Pulmonary artery endothelial cell (primary cell): ENCODE results near the gene C1QTNF1. TPM values are rescaled to one million over a fixed set of nuclear protein-coding genes. Genes with fewer than 3 reads are reported as not detected.
A peak's percentile ranks its signal among the peaks of the same experiment; 100 is the strongest.
"Not testable (repeated sequence)": the region's sequence is repeated elsewhere in the genome, so short reads cannot be mapped to it uniquely, and the experiment has no call there.

Source experiments
- DNase-seq: peaks from one replicate; pipeline ENCODE4 v3.0.0-alpha.2; 2011; ENCODE audit warnings: low read depth, low spot score
- total RNA-seq: library from RNA; depleted of rRNA; stranded (reverse); fragments of >200 nt; gene quantifications from 2 replicates; pipeline ENCODE4 v1.2.3, GENCODE V29; 2014

Gene C1QTNF1
- total RNA-seq, 1 donor from 2014 or later = 10.7 TPM

DNA sequence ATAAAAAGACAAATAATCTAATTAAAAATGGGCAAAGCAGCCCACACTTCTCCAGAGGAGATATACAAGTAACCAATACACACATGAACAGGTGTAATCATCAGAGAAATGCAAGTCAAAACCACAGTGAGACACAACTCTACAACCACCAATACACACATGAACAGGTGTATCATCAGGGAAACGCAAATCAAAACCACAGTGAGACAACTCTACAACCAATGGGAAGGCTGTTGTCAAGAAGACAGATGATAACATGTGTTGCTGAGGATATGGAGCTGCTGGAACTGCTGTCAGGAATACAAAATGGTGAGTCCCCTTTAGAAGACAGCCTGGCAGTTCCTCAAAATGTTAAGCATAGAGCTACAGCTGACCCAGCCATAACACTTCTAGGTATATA lies 28.2 kb downstream of the C1QTNF1 start:
- no peak for DNase-seq

DNA sequence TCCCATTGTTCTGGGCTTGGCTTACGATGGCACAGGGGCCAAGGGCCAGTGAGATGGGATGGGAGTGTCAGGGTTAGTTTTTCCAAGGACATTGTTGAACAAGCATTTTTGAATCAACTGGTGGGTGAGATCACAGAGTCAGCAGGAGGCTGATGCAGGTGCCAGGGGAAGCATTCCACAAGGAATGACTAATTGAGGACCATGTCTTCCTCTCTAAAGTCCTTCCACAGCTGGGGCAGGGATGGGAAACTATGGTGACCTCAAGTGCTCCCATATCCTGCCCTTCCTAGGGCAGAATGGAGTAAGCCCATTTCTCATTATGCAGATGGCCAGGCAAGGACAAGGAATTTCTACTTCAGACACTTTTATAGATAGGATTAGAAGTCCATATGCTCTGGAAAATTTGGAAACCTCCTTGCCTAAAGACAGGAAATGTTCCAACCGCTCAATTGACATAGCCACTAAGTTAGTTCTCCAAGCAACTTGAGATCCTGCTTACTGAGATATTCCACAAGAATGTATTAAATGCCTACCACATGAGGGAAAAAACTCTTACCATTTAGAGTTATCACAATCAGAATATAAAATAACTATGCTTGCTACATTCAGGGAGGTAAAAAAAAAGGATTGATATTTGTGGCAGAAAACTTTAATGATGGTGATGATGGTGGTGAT lies 29.4 kb downstream of the C1QTNF1 start:
- peak; percentile 15 for DNase-seq

GRCh38 chr17:79054200-79054960 lies 30.4 kb downstream of the C1QTNF1 start:
- DNase-seq = no peak

DNA sequence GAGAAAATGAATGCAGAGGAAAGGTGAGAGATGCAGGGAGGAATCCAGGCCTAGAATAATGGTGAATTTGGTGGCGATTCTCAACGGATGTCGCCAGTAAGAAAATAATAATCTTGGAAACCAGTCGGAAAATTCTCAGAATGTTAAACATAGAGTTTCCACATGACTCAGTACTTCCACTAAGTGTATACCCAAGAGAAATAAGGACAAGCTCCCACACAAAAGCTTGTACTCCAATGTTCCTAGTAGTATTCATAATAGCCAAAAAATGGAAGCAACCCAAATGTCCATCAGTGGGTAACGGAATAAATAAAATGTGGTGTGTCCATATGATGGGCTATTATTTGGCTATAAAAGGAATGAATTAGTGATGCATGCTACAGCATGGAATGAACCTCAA lies 31.2 kb downstream of the C1QTNF1 start:
- no peak for DNase-seq

DNA sequence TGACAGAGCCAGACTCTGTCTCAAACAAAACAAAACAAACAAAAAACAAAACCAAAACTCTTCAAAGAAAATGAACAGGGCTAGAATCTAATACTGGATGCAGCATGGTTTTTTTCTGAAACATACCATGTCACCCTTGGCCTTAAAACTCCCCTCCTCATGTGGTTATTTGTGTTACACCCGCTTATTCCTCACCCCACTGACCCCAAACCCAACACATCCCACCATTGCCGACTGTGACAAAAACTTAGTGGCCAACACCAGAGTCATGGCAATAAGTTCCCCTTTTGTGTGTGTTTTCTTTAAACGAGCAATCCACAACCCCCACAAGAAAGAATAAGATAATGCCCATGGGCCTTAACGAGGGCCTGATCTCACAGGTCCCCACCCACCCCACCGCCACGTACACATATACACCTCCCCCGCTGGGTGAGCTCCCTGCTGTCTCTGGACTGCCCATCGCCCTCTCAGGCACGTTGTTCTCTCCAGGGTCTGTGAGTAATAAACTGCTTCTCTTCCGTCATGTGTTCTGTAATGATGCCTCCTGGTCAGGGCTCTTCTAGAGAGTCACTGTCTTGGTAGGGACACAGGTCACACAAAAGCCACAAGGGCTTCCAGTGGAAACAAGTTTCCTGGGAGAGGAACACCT lies 33.9 kb downstream of the C1QTNF1 start:
- no peak for DNase-seq

- DNase-seq = no peak
Measured at GRCh38 chr17:79062691-79063090, 38.7 kb downstream of the C1QTNF1 start.

DNA sequence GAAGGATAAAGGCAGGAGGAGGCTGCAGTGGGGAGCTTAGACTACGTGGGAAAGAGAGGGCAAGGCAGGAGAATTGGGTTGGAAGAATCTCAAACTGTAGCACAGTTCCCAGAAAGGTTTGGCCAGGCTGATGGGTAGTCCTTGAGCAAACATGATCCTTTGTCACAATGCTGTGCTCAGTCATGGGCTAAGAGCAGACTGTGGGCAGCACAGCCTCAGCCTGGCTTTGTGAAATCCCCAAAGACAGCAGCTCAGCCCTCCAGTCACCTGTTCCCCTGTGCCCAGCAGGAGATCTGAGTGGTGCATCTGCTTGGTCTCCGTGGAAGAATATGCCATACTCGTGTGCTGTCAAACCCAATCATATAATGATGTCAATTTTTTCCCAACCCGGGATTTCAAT lies 40.1 kb downstream of the C1QTNF1 start:
- DNase-seq = no peak

DNA sequence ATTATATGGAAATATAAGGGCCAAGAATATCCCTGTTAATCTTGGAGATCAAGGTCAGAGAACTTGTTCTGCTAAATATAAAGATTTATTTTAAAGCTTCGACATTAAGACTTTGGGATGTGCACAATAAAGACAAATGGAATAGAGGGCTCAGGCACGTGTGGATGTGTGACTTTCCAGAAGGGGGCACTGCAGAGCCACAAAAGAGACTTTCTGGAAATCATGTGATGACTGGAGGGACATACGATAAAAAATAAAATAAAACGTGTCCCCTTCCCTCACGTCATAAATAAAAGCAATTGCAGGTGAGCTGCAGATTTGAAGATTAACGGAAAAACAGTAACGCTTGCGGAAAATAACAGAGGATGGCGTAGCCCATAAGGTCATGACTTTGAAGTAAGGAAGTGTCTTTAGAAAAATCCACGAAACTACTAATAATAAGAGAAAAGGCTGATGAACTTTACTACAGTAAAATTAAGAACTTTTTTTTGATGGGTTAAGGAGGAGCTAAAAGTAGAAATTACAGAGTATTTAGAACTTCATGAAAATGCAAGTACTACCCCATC lies 41.2 kb downstream of the C1QTNF1 start:
- no peak for DNase-seq

GRCh38 chr17:79066963-79067362 lies 43.0 kb downstream of the C1QTNF1 start:
- DNase-seq = no peak

- no peak for DNase-seq
Measured at GRCh38 chr17:79070266-79070880, 46.4 kb downstream of the C1QTNF1 start.

GRCh38 chr17:79071161-79071740 lies 47.3 kb downstream of the C1QTNF1 start:
- no peak for DNase-seq

DNA sequence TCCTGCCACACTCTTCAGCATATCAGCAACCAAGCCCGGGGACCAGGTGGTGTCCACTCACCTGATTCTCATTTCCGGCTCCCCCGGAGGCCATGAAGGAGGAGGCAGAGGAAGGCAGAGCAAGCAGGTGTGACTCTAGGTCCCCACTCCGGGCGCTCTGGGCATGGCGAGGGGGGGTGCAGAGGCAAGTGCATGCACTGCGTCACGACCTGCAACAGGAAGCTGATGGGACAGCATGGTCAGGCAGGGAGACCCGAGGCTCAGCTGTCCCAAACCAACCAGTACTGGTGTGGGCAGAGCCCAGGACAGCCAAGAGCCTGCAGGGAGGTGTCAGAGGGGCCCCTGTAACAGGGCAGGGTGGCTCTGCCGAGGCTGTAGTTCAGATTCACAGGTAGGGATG lies 48.6 kb downstream of the C1QTNF1 start:
- no peak for DNase-seq

DNA sequence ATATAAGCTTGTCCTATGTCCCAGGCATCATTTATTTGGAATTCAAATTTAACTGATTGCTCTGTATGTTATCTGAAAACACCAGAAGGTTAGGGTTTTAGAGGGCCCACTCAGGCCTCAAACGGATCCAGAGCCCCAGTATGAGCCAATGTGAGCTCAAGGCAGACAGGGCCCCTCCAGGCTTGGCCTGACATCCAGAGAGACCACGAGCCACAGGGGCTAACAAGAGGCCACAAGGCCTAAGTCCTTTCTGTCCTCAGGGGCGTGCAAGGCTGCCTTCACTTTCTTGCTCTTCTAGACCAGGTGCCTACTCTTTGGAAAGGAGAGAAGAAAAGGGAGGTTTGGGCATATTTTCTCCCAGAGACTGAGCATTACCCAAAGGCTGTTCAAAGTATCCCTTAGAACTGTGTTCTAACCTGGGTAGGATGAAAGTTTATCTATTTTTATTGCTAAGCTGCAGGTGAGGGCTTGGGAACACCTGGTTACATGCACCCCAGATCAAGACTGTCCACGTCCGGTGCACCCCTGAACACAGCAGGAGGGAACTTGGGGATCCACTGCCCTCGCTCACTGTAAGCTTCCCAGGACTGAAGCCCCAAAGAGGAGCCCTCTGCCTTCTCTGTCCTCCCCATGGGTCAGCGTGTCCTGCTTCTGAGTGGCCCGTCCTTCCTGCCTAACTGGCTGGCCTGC lies 49.2 kb downstream of the C1QTNF1 start:
- DNase-seq = no peak

- DNase-seq = no peak
Measured at GRCh38 chr17:79073706-79074088, 49.7 kb downstream of the C1QTNF1 start.

DNA sequence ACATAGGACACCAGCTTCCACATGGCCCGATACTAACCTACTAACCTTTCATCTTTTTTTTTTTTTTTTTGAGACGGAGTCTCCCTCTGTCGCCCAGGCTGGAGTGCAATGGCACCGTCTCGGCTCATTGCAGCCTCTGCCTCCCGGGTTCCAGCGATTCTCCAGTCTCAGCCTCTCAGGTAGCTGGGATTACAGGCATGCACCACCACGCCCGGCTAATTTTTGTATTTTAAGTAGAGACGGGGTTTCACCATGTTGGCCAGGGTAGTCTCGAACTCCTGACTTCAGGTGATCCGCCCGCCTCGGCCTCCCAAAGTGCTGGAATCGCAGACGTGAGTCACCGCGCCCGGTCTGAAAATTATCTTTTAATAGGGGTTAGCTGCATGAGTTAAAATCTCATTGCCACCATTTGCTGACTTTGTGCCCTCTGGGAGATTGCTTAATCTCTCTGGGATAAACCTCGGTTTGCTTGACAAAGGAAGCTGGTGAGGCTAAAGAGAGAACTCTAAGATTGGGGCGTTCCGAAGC lies 50.2 kb downstream of the C1QTNF1 start:
- not testable (repeated sequence) for DNase-seq

DNA sequence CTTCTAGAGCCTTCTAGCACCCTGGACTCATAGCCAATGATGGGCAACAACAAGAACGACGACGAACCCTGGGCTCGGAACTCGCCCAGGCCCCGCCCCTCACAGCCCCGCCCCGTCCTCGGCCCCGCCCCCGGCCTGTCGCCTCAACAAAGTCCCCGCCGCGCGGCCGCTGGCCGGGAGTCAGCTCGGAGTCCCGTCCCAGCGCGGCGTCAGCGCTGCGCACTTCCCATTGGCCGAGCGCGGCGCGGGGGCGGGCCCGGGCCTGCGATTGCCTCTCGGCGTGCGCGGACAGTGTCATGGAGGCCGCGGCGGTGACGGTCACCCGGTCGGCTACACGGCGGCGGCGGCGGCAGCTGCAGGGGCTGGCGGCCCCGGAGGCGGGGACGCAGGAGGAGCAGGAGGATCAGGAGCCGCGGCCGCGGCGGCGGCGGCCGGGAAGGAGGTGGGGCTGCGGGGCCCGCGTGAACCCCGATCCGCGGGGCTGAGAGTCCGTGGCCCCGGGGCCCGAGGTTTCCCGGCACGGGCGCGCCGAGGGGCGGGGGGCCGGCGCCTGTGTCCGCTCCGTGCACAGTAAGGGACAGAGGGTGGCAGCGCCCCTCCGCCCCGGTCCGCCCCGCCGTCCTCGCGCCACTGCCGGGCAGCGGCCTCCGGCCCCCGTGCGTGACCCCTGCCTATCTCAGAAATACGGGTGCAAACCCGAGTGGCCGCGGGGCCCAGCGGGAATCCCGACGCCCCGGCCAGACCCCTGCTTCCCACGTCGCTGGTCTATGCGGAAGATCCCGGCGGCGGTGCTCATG lies 50.9 kb downstream of the C1QTNF1 start, which contains the start of gene ENGASE:
TSS of gene ENGASE (plus strand) at position 176 of the 797 bp plus-strand sequence. CDS start at position 297, 121 bp downstream.
- peak; percentile 61 for DNase-seq

GRCh38 chr17:79075446-79075750 lies 51.4 kb downstream of the C1QTNF1 start:
- DNase-seq = no peak

- DNase-seq = no peak
Measured at GRCh38 chr17:79075861-79076406, 52.0 kb downstream of the C1QTNF1 start.

DNA sequence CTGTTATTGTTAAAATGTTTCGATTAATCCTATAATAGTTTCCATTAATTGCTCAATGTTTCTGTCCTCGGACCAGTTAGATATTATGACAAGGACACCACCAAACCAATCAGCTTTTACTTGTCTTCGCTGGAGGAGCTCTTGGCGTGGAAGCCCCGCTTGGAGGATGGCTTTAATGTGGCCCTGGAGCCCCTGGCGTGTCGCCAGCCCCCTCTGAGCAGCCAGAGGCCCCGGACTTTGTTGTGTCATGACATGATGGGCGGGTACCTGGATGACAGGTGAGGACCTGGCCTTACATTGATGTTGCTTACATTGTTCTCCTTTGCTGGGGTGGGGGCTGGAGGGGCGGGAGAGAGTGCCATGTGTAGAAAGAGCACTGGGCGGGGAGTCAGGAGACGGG lies 53.6 kb downstream of the C1QTNF1 start:
- DNase-seq = no peak
